ENCODE results near the gene CENPA.

DNA sequence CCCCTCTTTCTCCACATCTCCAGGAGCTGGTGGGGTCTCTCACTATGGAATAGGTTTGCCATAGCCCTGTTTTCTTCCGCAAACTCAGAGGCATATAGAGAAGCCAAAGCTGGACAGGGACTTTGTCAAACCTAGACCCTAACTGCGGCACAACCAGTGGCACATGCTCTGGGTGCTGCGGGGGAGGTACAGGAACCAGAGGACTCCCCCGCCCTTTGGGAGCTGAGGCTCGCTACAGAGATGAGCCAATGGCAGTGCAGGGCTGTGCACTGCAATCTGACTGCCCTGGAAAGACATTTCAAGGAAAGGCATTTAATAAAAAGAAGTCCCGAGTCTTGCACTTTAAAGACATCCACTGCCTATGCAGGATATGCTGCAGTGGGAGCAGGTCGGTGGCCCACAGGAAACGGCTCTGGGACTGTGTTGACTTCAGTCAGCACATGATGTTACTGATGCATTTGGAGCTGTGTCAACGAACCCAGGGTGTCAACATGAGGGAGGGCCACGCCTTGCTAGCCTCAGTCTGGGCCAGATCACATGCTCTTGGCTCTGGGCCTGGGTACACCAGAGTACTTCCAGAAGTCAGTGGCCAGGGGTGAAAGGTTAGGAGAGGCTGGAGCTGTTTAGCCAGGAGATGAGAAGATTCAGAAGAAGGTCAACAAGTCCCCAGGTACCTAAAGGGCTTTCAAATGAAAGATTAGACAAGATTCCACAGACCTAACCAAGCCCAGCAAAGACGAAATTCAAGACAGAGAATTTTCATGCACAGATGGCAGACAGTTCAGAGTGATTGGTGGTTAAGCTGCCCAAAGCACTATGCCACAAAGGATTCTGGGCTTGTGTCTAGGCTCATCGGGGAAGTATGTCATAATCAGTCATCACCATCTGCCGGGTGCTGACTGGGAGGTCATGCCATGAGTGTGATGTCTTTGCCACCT is 13.5 kb upstream of the CENPA start:
- TF ChIP-seq, protein P1, sequence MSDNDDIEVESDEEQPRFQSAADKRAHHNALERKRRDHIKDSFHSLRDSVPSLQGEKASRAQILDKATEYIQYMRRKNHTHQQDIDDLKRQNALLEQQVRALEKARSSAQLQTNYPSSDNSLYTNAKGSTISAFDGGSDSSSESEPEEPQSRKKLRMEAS (IDR thresholded peaks at IDR 0.05), result no peak
- TF ChIP-seq EZH2phosphoT487 (IDR thresholded peaks at IDR 0.05; ENCODE audit: borderline replicate concordance), result no peak
- no peak for TF ChIP-seq POLR2AphosphoS5 (IDR thresholded peaks at IDR 0.05; ENCODE audit: low read depth, low read length)
- no peak for TF ChIP-seq POLR2A (IDR thresholded peaks at IDR 0.05; ENCODE audit: borderline replicate concordance, extremely low read depth, insufficient read depth, insufficient read length)
- TF ChIP-seq EZH2 (IDR thresholded peaks at IDR 0.05), result no peak
- no peak for TF ChIP-seq CBX3 (IDR thresholded peaks at IDR 0.05; ENCODE audit: low read depth)
- TF ChIP-seq, protein P2, sequence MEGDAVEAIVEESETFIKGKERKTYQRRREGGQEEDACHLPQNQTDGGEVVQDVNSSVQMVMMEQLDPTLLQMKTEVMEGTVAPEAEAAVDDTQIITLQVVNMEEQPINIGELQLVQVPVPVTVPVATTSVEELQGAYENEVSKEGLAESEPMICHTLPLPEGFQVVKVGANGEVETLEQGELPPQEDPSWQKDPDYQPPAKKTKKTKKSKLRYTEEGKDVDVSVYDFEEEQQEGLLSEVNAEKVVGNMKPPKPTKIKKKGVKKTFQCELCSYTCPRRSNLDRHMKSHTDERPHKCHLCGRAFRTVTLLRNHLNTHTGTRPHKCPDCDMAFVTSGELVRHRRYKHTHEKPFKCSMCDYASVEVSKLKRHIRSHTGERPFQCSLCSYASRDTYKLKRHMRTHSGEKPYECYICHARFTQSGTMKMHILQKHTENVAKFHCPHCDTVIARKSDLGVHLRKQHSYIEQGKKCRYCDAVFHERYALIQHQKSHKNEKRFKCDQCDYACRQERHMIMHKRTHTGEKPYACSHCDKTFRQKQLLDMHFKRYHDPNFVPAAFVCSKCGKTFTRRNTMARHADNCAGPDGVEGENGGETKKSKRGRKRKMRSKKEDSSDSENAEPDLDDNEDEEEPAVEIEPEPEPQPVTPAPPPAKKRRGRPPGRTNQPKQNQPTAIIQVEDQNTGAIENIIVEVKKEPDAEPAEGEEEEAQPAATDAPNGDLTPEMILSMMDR (IDR thresholded peaks at IDR 0.05 in 2 of 3, conservative IDR thresholded peaks at IDR 0.05 in 1 of 3; ENCODE audit: borderline replicate concordance in 1 of 3, insufficient read depth in 1 of 3, low read depth in 2 of 3, low read length in 2 of 3), result no peak
- TF ChIP-seq TCF7L2 (IDR thresholded peaks at IDR 0.05; ENCODE audit: borderline replicate concordance, extremely low read depth, insufficient read depth, insufficient read length), result no peak

All from HCT116 (cell line).